AG04449 (cell line): ENCODE data around the gene PRR15.

Source experiments
- CTCF ChIA-PET: fragments of 350-600 bp; formaldehyde crosslinking; extraction: SDS; loops from one replicate; lab custom pipeline; 2021; ENCODE audit warnings: antibody characterized with exemption; lab: Yijun Ruan, JAX
- POLR2A ChIA-PET: fragments of 400-600, 350-600 bp; formaldehyde crosslinking; extraction: SDS; loops from one replicate; lab custom pipeline; 2020; ENCODE audit warnings: antibody characterized with exemption, inconsistent platforms; lab: Yijun Ruan, JAX
- DNase-seq: peaks from one replicate; pipeline ENCODE4 v3.0.0-alpha.2; 2010; ENCODE audit warnings: low read depth, low spot score
- H3K4me3 ChIP-seq: 2 replicates; pipeline ENCODE4 v1.5.1; 2011; ENCODE audit warnings: low read depth, mild to moderate bottlenecking, control low read depth, low read length
- TF ChIP-seq, protein P1 (sequence below): IDR thresholded peaks from one replicate; pipeline ENCODE4 v1.5.1; 2011; ENCODE audit warnings: mild to moderate bottlenecking, moderate library complexity, low read length, control low read depth, inconsistent platforms; ENCODE audit not compliant: insufficient read depth; ENCODE audit errors: missing control alignments

Gene PRR15

GRCh38 chr7:29538389-29538788 is 25.2 kb upstream of the PRR15 start:
- ChIA-PET POLR2A (no interaction called here), CTCF (interaction anchor here (0.9 kb wide), 1 partner anchor 10 kb away, joined by 3 read pairs; no protein-coding TSS in a partner anchor)
- no peak overlapping the region for H3K4me3 ChIP-seq
- DNase-seq = no peak
- TF ChIP-seq, protein P1, sequence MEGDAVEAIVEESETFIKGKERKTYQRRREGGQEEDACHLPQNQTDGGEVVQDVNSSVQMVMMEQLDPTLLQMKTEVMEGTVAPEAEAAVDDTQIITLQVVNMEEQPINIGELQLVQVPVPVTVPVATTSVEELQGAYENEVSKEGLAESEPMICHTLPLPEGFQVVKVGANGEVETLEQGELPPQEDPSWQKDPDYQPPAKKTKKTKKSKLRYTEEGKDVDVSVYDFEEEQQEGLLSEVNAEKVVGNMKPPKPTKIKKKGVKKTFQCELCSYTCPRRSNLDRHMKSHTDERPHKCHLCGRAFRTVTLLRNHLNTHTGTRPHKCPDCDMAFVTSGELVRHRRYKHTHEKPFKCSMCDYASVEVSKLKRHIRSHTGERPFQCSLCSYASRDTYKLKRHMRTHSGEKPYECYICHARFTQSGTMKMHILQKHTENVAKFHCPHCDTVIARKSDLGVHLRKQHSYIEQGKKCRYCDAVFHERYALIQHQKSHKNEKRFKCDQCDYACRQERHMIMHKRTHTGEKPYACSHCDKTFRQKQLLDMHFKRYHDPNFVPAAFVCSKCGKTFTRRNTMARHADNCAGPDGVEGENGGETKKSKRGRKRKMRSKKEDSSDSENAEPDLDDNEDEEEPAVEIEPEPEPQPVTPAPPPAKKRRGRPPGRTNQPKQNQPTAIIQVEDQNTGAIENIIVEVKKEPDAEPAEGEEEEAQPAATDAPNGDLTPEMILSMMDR = no peak

GRCh38 chr7:29539471-29539870 is 24.2 kb upstream of the PRR15 start:
- no peak for DNase-seq
- ChIA-PET POLR2A (no interaction called here), CTCF (no interaction called here)
- TF ChIP-seq, protein P1 = no peak
- no peak overlapping the region for H3K4me3 ChIP-seq

- ChIA-PET CTCF (no interaction called here), POLR2A (no interaction called here)
- DNase-seq = no peak
- H3K4me3 ChIP-seq = no peak overlapping the region
- TF ChIP-seq, protein P1 = no peak
These were observed 16.2 kb upstream of the PRR15 start for GRCh38 chr7:29547421-29547820.

DNA sequence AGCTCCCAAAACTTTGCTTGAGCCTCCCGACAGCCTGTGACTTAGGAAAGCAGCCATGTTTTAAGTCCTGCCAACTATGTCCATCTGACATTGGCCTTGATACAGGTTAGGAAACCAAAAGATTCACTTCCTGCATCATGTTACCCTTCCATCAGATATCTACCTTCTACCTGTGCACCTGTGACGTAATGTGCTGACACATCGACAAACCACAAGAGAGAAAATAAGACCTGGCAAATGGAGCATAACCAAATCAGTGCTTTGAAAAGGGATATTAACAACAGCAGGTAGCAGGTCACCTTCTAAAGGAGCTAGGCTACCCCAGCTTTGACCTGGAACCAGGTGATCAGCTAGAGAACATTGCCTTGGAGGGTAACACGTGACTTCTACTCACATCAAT is 14.8 kb upstream of the PRR15 start:
- DNase-seq = no peak
- CTCF ChIA-PET = interaction anchor here (1.0 kb wide), 1 partner anchor 11 kb away, joined by 3 read pairs; no protein-coding TSS in a partner anchor
- TF ChIP-seq, protein P1 = no peak
- no peak overlapping the region for H3K4me3 ChIP-seq
- POLR2A ChIA-PET = interaction anchor here (0.6 kb wide), 1 partner anchor 19 kb away, joined by 4 read pairs; no protein-coding TSS in a partner anchor

DNA sequence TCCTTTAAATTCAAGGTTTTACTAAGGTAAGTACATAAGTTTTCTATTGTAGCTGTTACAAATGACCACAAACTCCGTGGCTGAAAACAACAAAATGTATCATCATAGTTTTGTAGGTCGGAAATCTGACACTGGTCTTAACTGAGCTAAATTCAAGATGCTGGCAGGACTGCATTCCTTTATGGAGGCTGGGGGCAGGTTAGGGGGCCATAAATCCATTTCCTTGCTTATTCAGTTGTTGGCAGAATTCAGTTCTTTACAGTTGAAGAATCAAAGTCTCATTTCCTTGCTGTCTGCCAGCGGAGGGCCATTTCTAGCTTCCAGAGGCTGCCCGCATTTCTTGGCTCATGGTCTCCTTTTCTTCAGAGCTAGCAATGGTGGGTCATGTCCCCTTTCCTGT is 11.2 kb upstream of the PRR15 start:
- no peak for DNase-seq
- ChIA-PET POLR2A (no interaction called here), CTCF (no interaction called here)
- TF ChIP-seq, protein P1 = no peak
- no peak overlapping the region for H3K4me3 ChIP-seq

DNA sequence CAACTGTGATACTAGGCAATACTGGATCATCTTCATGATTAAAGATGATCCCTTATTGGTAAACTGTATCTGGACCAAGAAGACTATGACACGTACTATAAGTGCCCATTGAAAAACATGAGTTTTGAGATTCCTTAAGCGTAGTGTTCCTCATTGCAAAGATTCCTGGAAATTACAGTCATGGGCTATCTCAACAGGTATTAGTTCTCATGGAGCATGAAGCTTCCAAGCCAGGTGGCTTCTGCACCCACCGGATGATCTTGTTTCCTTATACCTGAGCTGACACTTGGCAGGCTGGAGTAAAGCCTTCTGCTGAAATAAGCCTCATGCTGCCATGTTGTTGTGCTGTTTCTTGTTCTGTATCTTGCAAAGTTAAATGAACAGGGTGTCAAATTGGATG is 8.6 kb upstream of the PRR15 start:
- TF ChIP-seq, protein P1 = no peak
- no peak for DNase-seq
- no peak overlapping the region for H3K4me3 ChIP-seq
- POLR2A ChIA-PET = no interaction called here
- CTCF ChIA-PET = no interaction called here
